ENCODE results near the gene FURIN.

- TF ChIP-seq CTCF (conservative IDR thresholded peaks at IDR 0.05; ENCODE audit: low read depth, low read length) (no peak), RFX5 (IDR thresholded peaks at IDR 0.05; ENCODE audit: low read depth, low read length) (no peak), MAFK (IDR thresholded peaks at IDR 0.05; ENCODE audit: low read depth, low read length) (no peak), BHLHE40 (IDR thresholded peaks at IDR 0.05; ENCODE audit: low read depth, low read length) (no peak), POLR2A (IDR thresholded peaks at IDR 0.05; ENCODE audit: low read depth, low read length) (no peak), NFE2L2 (IDR thresholded peaks at IDR 0.05; ENCODE audit: low read depth, low read length) (no peak), RAD21 (IDR thresholded peaks at IDR 0.05; ENCODE audit: low read length) (no peak), SMC3 (IDR thresholded peaks at IDR 0.05; ENCODE audit: low read depth, low read length) (no peak), ELK1 (IDR thresholded peaks at IDR 0.05; ENCODE audit: borderline replicate concordance, low read depth, low read length) (no peak)
These were observed 39.6 kb downstream of the FURIN start for GRCh38 chr15:90907838-90908507.

Measured in IMR-90 (cell line).